SK-N-SH (cell line): Measurements from ENCODE around the gene COG4.
"Not testable (repeated sequence)": the region's sequence is repeated elsewhere in the genome, so short reads cannot be mapped to it uniquely, and the experiment has no call there.

ENCODE experiments used
- EZH2phosphoT487 ChIP-seq: fragments of 200-600 bp; sonication (generic); IDR thresholded peaks from 2 replicates; pipeline ENCODE4 v1.6.1; 2017; ENCODE audit warnings: low read depth, mixed run types, mild to moderate bottlenecking, antibody characterized with exemption, moderate library complexity, borderline replicate concordance
- FOSL2 ChIP-seq: IDR thresholded peaks from 2 replicates; pipeline ENCODE4 v1.4.0; 2012; ENCODE audit warnings: low read depth, mild to moderate bottlenecking, moderate library complexity, borderline replicate concordance
- JUND ChIP-seq: IDR thresholded peaks from 2 replicates; pipeline ENCODE4 v1.4.0; 2012
- RCOR1 ChIP-seq: fragments of 150-350 bp; IDR thresholded peaks from 2 replicates; pipeline ENCODE4 v1.6.1; 2017; ENCODE audit warnings: antibody characterized with exemption, low read length
- RFX5 ChIP-seq: IDR thresholded peaks from 2 replicates; pipeline ENCODE4 v1.6.1; 2012; ENCODE audit warnings: mild to moderate bottlenecking, improper control_type of control experiment, low read length
- TF ChIP-seq, protein P1 (sequence below): fragments of 200-600 bp; sonication (generic); IDR thresholded peaks from 2 replicates; pipeline ENCODE4 v1.6.1; 2017; ENCODE audit warnings: antibody characterized with exemption, mild to moderate bottlenecking, moderate library complexity
- TF ChIP-seq, protein P2 (sequence below): IDR thresholded peaks from 2 replicates; pipeline ENCODE4 v1.4.0; 2012; ENCODE audit warnings: low read depth

DNA sequence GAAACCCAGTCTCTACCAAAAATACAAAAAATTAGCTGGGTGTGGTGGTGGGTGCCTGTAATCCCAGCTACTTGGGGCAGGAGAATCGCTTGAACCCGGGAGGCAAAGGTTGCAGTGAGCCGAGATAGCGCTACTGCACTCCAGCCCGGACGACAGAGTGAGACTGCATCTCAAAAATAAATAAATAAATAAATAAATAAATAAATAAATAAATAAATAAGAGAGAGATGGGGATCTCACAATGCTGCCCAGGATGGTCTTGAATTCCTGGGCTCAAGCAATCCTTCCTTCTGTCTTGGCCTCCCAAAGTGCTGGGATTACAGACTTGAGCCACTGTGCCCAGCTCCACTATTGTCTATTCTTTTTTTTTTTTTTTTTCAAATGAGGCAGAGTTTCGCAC lies 6.6 kb upstream of the COG4 start:
- not testable (repeated sequence) for TF ChIP-seq RFX5, RCOR1, JUND, EZH2phosphoT487, FOSL2
- TF ChIP-seq, protein P1, sequence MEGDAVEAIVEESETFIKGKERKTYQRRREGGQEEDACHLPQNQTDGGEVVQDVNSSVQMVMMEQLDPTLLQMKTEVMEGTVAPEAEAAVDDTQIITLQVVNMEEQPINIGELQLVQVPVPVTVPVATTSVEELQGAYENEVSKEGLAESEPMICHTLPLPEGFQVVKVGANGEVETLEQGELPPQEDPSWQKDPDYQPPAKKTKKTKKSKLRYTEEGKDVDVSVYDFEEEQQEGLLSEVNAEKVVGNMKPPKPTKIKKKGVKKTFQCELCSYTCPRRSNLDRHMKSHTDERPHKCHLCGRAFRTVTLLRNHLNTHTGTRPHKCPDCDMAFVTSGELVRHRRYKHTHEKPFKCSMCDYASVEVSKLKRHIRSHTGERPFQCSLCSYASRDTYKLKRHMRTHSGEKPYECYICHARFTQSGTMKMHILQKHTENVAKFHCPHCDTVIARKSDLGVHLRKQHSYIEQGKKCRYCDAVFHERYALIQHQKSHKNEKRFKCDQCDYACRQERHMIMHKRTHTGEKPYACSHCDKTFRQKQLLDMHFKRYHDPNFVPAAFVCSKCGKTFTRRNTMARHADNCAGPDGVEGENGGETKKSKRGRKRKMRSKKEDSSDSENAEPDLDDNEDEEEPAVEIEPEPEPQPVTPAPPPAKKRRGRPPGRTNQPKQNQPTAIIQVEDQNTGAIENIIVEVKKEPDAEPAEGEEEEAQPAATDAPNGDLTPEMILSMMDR, result not testable (repeated sequence)
- TF ChIP-seq, protein P2, sequence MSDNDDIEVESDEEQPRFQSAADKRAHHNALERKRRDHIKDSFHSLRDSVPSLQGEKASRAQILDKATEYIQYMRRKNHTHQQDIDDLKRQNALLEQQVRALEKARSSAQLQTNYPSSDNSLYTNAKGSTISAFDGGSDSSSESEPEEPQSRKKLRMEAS, result not testable (repeated sequence)
